SH-SY5Y (cell line): ENCODE data around the gene GREM1.

Source experiments
- GATA2 ChIP-seq: IDR thresholded peaks from 2 replicates; pipeline ENCODE4 v1.6.1; 2011; ENCODE audit warnings: mild to moderate bottlenecking, low read depth, low read length
- GATA3 ChIP-seq: IDR thresholded peaks from 2 replicates; pipeline ENCODE4 v1.6.1; 2011; ENCODE audit warnings: low read depth, mild to moderate bottlenecking, low read length, moderate library complexity

GREM1 gene

GRCh38 chr15:32733281-32733680, 15.5 kb downstream of the GREM1 start:
- TF ChIP-seq GATA2: no peak
- TF ChIP-seq GATA3: no peak

DNA sequence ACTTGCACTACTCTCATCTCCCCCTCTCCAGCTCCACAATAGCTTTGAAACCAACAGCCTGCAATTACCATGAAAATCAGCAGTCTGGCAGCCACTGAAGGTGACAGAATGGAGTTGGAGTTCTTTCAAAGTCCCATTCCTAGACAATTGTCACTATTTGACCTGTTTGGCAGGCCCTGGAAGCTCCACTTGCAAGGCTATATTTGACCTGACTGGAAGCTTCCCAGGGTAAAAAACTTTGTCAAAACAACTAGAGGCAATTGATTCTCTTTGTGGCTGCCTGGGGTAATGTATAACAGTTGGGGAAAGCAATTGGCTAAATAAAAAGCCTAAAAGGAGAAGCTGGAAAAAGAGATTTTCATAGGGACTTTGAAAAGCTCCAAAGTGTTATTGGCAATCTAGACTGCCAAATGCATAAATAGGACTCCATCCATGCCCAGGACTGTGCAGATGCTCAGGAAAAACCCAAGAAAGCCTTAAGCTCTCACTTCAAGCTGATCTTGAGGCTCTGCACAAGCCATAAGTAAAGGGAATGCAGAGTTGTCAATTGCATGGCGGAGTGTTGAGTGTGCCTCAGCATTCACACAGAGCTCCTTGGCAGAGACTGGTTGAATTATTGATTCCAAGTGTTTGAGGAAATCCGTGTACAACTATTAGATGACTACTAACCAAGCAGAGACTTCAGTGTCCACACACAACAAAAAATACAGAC, 18.3 kb downstream of the GREM1 start:
- TF ChIP-seq GATA3: no peak
- no peak for TF ChIP-seq GATA2

- TF ChIP-seq GATA3: no peak
- no peak for TF ChIP-seq GATA2
Measured at GRCh38 chr15:32736701-32737061, 18.9 kb downstream of the GREM1 start.

- TF ChIP-seq GATA3 (no peak), GATA2 (no peak)
Measured at GRCh38 chr15:32737304-32737703, 19.5 kb downstream of the GREM1 start.

GRCh38 chr15:32738666-32739065, 20.9 kb downstream of the GREM1 start:
- TF ChIP-seq GATA2 (no peak), GATA3 (no peak)

DNA sequence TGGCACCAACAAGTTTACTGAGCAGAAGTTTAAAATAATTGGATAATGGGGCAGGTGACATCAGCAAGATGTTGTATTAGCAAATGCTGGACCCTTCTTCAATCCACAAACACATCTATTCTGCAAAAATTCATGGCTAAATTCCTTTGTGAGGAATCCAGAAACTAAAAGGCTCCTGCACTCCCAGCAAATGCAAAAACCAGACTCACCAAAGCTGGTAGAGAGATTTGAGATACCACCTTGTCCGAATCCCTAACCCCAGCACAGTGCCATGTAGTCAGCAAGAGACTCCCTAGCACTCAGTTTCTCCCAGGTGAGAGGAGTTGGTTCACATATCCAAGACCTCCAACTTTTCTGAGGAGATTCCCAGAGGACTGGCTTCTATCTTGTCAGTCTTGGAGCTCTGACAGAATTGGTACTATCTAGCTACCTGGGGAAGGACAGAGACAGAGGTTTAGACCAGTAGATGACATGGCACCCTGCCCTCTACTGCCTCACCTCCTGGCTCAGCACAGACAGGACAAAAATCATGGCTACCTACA, 21.8 kb downstream of the GREM1 start:
- TF ChIP-seq GATA2 (no peak), GATA3 (no peak)

- TF ChIP-seq GATA2 (no peak), GATA3 (no peak)
Measured at GRCh38 chr15:32743411-32744140, 25.8 kb downstream of the GREM1 start.

GRCh38 chr15:32746116-32746857, 28.5 kb downstream of the GREM1 start:
- TF ChIP-seq GATA2 (no peak), GATA3 (no peak)

DNA sequence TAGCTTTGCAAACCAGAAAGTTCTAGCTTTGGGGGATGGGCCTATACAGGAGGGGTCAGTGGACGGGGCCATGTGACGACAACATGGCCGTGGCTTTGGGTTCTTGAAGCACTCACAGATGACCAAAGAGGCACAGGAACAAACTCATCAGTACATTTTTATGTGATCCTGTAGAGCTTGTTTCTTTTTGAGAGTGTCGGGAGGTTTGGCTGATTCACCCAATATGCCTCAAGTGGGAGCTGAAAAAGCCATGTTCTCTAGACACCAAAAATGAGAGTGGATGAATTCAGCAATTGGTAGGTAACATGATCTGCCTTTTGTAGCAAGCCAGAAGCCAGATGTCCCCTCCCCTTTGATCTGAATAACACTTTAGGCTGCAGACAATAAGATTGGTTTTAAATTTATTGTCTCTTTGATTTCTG, 30.1 kb downstream of the GREM1 start:
- TF ChIP-seq GATA3 (no peak), GATA2 (no peak)

- no peak for TF ChIP-seq GATA3
- no peak for TF ChIP-seq GATA2
Measured at GRCh38 chr15:32750979-32751378, 33.2 kb downstream of the GREM1 start.

DNA sequence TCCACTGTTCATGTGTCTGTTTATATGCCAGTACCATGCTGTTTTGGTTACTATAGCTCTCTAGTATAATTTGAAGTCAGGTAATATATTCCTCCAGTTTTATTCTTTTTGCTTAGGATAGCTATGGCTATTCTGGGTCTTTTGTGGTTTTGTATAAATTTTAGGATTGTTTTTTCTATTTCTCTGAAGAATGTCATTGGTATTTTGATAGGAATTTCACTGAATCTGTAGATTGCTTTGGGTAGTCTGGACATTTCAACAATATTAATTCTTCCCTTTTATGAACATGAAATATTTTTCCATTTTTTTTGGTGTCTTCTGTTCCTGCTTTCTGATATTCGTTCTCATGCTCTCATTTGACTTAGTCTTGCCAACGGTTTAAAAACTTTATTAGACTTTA, 39.6 kb downstream of the GREM1 start:
- TF ChIP-seq GATA2 (no peak), GATA3 (no peak)

DNA sequence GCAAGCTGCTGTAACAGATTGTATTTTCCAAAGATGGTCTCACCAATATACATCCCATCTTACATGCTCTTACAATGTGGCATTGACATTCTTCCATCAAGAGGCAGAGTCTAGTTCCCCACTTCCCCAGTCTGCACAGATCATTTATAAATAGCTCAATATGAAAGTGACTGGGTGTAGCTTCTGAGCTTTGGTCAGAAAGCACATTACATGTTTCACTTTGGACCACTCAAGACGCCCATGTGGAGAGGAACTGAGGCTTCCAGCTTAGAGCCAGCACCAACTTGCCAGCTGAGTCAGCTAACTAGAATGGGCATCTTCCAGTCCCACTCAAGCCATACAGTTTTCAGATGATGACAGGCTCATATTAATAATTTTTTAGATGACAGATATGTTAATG, 45.5 kb downstream of the GREM1 start:
- TF ChIP-seq GATA2: no peak
- no peak for TF ChIP-seq GATA3

DNA sequence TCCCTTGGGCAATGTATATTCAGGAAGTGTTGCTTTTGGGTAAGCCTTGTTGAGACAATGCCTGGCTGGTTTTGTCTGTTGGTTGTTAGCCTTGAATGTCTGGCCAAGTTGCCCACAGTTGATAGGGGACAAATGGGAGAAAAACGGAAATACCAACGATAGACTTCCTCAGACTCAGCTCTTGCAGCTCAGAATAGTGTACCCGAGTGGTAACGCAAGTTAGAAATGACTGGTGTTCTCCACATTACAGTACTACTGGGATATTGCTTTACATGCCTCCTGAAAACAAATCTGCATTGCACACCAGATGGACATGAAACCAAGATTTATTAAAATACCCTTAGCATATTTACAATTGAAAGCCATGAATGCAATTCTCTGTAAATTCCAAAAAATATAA, 47.4 kb downstream of the GREM1 start:
- no peak for TF ChIP-seq GATA2
- no peak for TF ChIP-seq GATA3

GRCh38 chr15:32766101-32766500, 48.3 kb downstream of the GREM1 start:
- no peak for TF ChIP-seq GATA3
- no peak for TF ChIP-seq GATA2
